SU-DHL-6 (cell line): ENCODE measurements around the gene RETN.

Source experiments
- H2AFZ ChIP-seq: fragments of 200-600 bp; sonication (generic); 2 replicates; pipeline ENCODE4 v1.6.1; 2014; ENCODE audit warnings: low read depth, mild to moderate bottlenecking, moderate library complexity, mixed read lengths, antibody characterized with exemption, low read length; ENCODE audit not compliant: severe bottlenecking
- H3F3A ChIP-seq: fragments of 200-600 bp; shearing (Covaris generic); 2 replicates; pipeline ENCODE4 v1.6.0; 2016; ENCODE audit warnings: antibody characterized with exemption, mild to moderate bottlenecking; ENCODE audit not compliant: insufficient read depth
- H3K27ac ChIP-seq: fragments of 200-600 bp; sonication (generic); 2 replicates; pipeline ENCODE4 v1.5.1; 2016; ENCODE audit warnings: low read depth, mild to moderate bottlenecking, low read length, moderate library complexity, mixed read lengths
- H3K27me3 ChIP-seq: fragments of 200-600 bp; sonication (generic), shearing (Covaris generic); 2 replicates; pipeline ENCODE4 v1.6.0; 2014; ENCODE audit warnings: mild to moderate bottlenecking, low read length
- H3K36me3 ChIP-seq: fragments of 200-600 bp; sonication (generic); 2 replicates; pipeline ENCODE4 v1.6.1; 2014; ENCODE audit warnings: mild to moderate bottlenecking, low read length, mixed read lengths
- H3K4me2 ChIP-seq: fragments of 300-600, 200-600 bp; shearing (Covaris generic), sonication (generic); 2 replicates; pipeline ENCODE4 v1.6.0; 2014; ENCODE audit warnings: low read length, low read depth, mild to moderate bottlenecking; ENCODE audit not compliant: poor library complexity, severe bottlenecking
- H3K4me3 ChIP-seq: fragments of 200-600 bp; sonication (generic); 2 replicates; pipeline ENCODE4 v1.5.1; 2014; ENCODE audit warnings: antibody characterized with exemption, low read length, mild to moderate bottlenecking, mixed read lengths; ENCODE audit not compliant: insufficient read depth, poor library complexity, severe bottlenecking
- H3K79me2 ChIP-seq: fragments of 200-600 bp; sonication (generic); 2 replicates; pipeline ENCODE4 v1.6.1; 2014; ENCODE audit warnings: mild to moderate bottlenecking, low read length, moderate library complexity; ENCODE audit not compliant: insufficient read depth
- H3K9ac ChIP-seq: fragments of 200-600 bp; sonication (generic); 2 replicates; pipeline ENCODE4 v1.7.0; 2014; ENCODE audit warnings: mild to moderate bottlenecking, low read length
- H3K9me2 ChIP-seq: fragments of 200-600 bp; sonication (generic); replicated peaks from 2 replicates; pipeline ENCODE4 v1.6.1; 2014; ENCODE audit warnings: low read length; ENCODE audit not compliant: insufficient read depth
- H3K9me3 ChIP-seq: fragments of 200-600 bp; sonication (generic); 2 replicates; pipeline ENCODE4 v1.6.1; 2014; ENCODE audit warnings: low read length, mixed read lengths; ENCODE audit not compliant: insufficient read depth
- H4K20me1 ChIP-seq: fragments of 200-600 bp; sonication (generic); 2 replicates; pipeline ENCODE4 v1.6.1; 2014; ENCODE audit warnings: low read depth, mild to moderate bottlenecking, antibody characterized with exemption, low read length, moderate library complexity, mixed read lengths
- CTCF ChIP-seq: fragments of 200-600 bp; sonication (generic); IDR thresholded peaks from one replicate; pipeline ENCODE4 v1.5.1; 2017; ENCODE audit warnings: antibody characterized with exemption, mild to moderate bottlenecking, low read length, moderate library complexity; ENCODE audit not compliant: insufficient read depth, poor library complexity, severe bottlenecking
- EZH2phosphoT487 ChIP-seq: fragments of 200-600 bp; sonication (generic), shearing (Covaris generic); conservative IDR thresholded peaks from 2 replicates; pipeline ENCODE4 v1.6.1; 2018; ENCODE audit warnings: mild to moderate bottlenecking, antibody characterized with exemption, low read length, moderate library complexity, mixed read lengths

The RETN gene

GRCh38 chr19:7668842-7669241 lies at the start of gene RETN:
TSS of gene RETN (plus strand) at chr19:7669049. CDS start at chr19:7669327, 278 bp downstream.
- TF ChIP-seq CTCF (no peak), EZH2phosphoT487 (no peak)
- no peak within 1 kb of the TSS for H2AFZ ChIP-seq
- H3K4me3 ChIP-seq: no peak within 1 kb of the TSS
- H3K4me2 ChIP-seq: no peak within 1 kb of the TSS
- H3K36me3 ChIP-seq: no peaks in the 10 kb centered on the region
- no peaks in the 10 kb centered on the region for H3F3A ChIP-seq
- H3K9ac ChIP-seq: no peak within 1 kb of the TSS
- H3K27me3 ChIP-seq: no peaks in the 10 kb centered on the region
- H4K20me1 ChIP-seq: no peaks in the 10 kb centered on the region
- H3K9me3 ChIP-seq: no peaks in the 10 kb centered on the region
- H3K27ac ChIP-seq: no peak within 1 kb of the TSS
- no peaks in the 10 kb centered on the region for H3K79me2 ChIP-seq
- H3K9me2 ChIP-seq: no peaks in the 10 kb centered on the region

GRCh38 chr19:7619671-7620441 lies 49.0 kb upstream of the RETN start:
- H3K36me3 ChIP-seq: no peaks in the 10 kb centered on the region
- TF ChIP-seq EZH2phosphoT487: no peak
- TF ChIP-seq CTCF: no peak
- no peak overlapping the region for H3K4me2 ChIP-seq
- H3K9me2 ChIP-seq: no peaks in the 10 kb centered on the region
- no peaks in the 10 kb centered on the region for H3F3A ChIP-seq
- H3K79me2 ChIP-seq: no peaks in the 10 kb centered on the region
- H3K27ac ChIP-seq: no peak overlapping the region
- H2AFZ ChIP-seq: no peak overlapping the region
- no peaks in the 10 kb centered on the region for H4K20me1 ChIP-seq
- H3K9me3 ChIP-seq: no peaks in the 10 kb centered on the region
- no peak overlapping the region for H3K4me3 ChIP-seq
- no peaks in the 10 kb centered on the region for H3K27me3 ChIP-seq
- no peak overlapping the region for H3K9ac ChIP-seq

GRCh38 chr19:7620442-7621412 lies 48.1 kb upstream of the RETN start:
- TF ChIP-seq CTCF (no peak), EZH2phosphoT487 (no peak)
- Histone ChIP-seq H2AFZ (no peak overlapping the region), H3F3A (no peaks in the 10 kb centered on the region), H3K27me3 (no peaks in the 10 kb centered on the region), H3K9ac (no peak overlapping the region), H3K79me2 (no peaks in the 10 kb centered on the region), H3K4me3 (no peak overlapping the region), H3K9me2 (no peaks in the 10 kb centered on the region), H3K36me3 (no peaks in the 10 kb centered on the region), H3K9me3 (no peaks in the 10 kb centered on the region), H3K4me2 (no peak overlapping the region), H3K27ac (no peak overlapping the region), H4K20me1 (no peaks in the 10 kb centered on the region)
